Body of pancreas (tissue), 4 donors: ENCODE data around the gene RER1. TPM values are rescaled to one million over a fixed set of nuclear protein-coding genes. Genes with fewer than 3 reads are reported as not detected.

Experiments
- ATAC-seq: fragments of 150-250 bp; one replicate; pipeline ENCODE4 v1.9.1; 2016
- DNase-seq, 4 donors: peaks; one replicate each; pipeline ENCODE4 v3.0.0-alpha.2; 2019
- H3K27ac ChIP-seq, 4 donors: fragments of 200-600 bp; sonication (generic); 1 replicate in 3 of 4; 2 replicates in 1 of 4; pipeline versions ENCODE4 v1.5.1 to v1.6.1; 2016 to 2019; ENCODE audit warnings: mild to moderate bottlenecking in 1 of 4, mixed read lengths in 1 of 4, moderate library complexity in 1 of 4
- H3K27me3 ChIP-seq, 2 donors: fragments of 200-600 bp; sonication (generic); one replicate each; pipeline ENCODE4 v1.6.0; 2016; ENCODE audit warnings: mild to moderate bottlenecking in 1 of 2
- H3K36me3 ChIP-seq, 2 donors: fragments of 200-600 bp; sonication (generic); replicated peaks in 1 of 2; 2 replicates each; pipeline ENCODE4 v1.5.1; 2016; ENCODE audit warnings: low read depth in 2 of 2; ENCODE audit not compliant: insufficient read depth in 1 of 2
- H3K4me1 ChIP-seq: fragments of 200-600 bp; sonication (generic); one replicate; pipeline ENCODE4 v1.6.0; 2016
- H3K4me3 ChIP-seq, 2 donors: fragments of 200-600 bp; sonication (generic); 1 replicate in 1 of 2; 2 replicates in 1 of 2; pipeline ENCODE4 v1.5.1; 2016 to 2019
- H3K9me3 ChIP-seq, 3 donors: fragments of 200-600 bp; sonication (generic); 1 replicate in 2 of 3; 2 replicates in 1 of 3; pipeline ENCODE4 v1.5.1; 2016
- CTCF ChIP-seq, 7 experiments: fragments of 450-650 bp in 4 of 7; fragments of 200-600 bp in 3 of 7; sonication (generic) in 3 of 7; IDR thresholded peaks; one replicate each; pipeline ENCODE4 v1.5.1; 2016 to 2019; ENCODE audit warnings: antibody characterized with exemption in 7 of 7
- POLR2A ChIP-seq, 3 donors: fragments of 450-650 bp; IDR thresholded peaks; one replicate each; pipeline ENCODE4 v1.6.1; 2016; ENCODE audit warnings: antibody characterized with exemption in 3 of 3, mild to moderate bottlenecking in 2 of 3
- WGBS, 2 donors: methylation state at CpG; one replicate each; pipeline ENCODE4 v1.1.5; 2017; 5-methylcytosine and 5-hydroxymethylcytosine counted together
- intact Hi-C: fragments of 100-400 bp; cut with DNase I; formaldehyde crosslinking; loops from one replicate; pipeline ENCODE4 v1.15.1; 2023
- total RNA-seq, 2 donors: library from RNA; depleted of rRNA; stranded (reverse); fragments of >200 nt; gene quantifications; one replicate each; pipeline ENCODE4 v1.1.0, GENCODE V29; 2016

RER1 gene
- total RNA-seq, 2 donors from 2014 or later = 50.3 to 57.7 TPM

GRCh38 chr1:2427051-2427450, 35.4 kb downstream of the RER1 start:
- Histone ChIP-seq H3K36me3 (no peaks in the 10 kb centered on the region), H3K27me3 (no peaks in the 10 kb centered on the region), H3K27ac (no peak overlapping the region), H3K4me1 (no peaks in the 10 kb centered on the region), H3K9me3 (peaks cover 0 to 7% (median 0%) of the 10 kb centered on the region in 3 donors), H3K4me3 (no peak overlapping the region)
- ATAC-seq (no peak), DNase-seq (no peak)
- intact Hi-C loops = no loop called here
- TF ChIP-seq CTCF (IDR thresholded peaks at IDR 0.05) (no peak), POLR2A (IDR thresholded peaks at IDR 0.05) (no peak)
- WGBS, 2 donors = 60 to 63% methylated on average over 1 to 17 of the region's 18 CpGs

DNA sequence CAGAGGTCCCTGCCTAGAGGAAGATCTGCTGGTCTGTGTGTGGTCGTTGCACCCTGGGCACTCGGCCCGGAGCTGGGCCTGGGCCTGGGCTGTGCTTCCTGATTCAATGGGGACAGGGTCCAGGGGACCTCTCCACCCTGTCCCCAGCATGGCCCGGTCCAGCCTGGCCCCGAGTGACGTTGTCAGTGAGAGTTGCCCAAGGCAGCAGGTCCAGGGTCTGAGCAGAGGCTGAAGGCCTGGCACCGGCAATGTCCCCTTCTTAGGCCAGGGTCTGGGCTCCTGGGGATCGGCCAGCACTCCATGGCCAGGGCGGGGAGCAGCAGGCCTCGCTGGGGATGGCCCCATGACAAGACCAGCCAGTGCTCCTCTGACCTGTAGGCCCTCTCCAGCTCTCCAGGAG, 36.3 kb downstream of the RER1 start:
- DNase-seq (no peak), ATAC-seq (no peak)
- WGBS, 2 donors = 73 to 81% methylated on average over 5 to 10 of the region's 10 CpGs
- TF ChIP-seq POLR2A (IDR thresholded peaks at IDR 0.05) (no peak), CTCF (IDR thresholded peaks at IDR 0.05) (no peak)
- H3K36me3 ChIP-seq = no peaks in the 10 kb centered on the region
- no peaks in the 10 kb centered on the region for H3K27me3 ChIP-seq
- no peaks in the 10 kb centered on the region for H3K4me1 ChIP-seq
- no peak overlapping the region for H3K27ac ChIP-seq
- peaks cover 0 to 7% (median 0%) of the 10 kb centered on the region in 3 donors for H3K9me3 ChIP-seq
- intact Hi-C loops = no loop called here
- no peak overlapping the region for H3K4me3 ChIP-seq

GRCh38 chr1:2428490-2428889, 36.8 kb downstream of the RER1 start:
- TF ChIP-seq CTCF (IDR thresholded peaks at IDR 0.05) (no peak), POLR2A (IDR thresholded peaks at IDR 0.05) (no peak)
- 89% methylated on average over 28 of the region's 28 CpGs; no CpG with 5 or more reads in 1 of the 2 donors for WGBS, 2 donors
- intact Hi-C loops = no loop called here
- Histone ChIP-seq H3K4me3 (no peak overlapping the region), H3K4me1 (no peaks in the 10 kb centered on the region), H3K9me3 (peaks cover 0 to 2% (median 0%) of the 10 kb centered on the region in 3 donors), H3K27me3 (no peaks in the 10 kb centered on the region), H3K27ac (no peak overlapping the region), H3K36me3 (no peaks in the 10 kb centered on the region)
- DNase-seq = no peak
- no peak for ATAC-seq

- no peaks in the 10 kb centered on the region for H3K4me1 ChIP-seq
- DNase-seq = no peak
- no peaks in the 10 kb centered on the region for H3K9me3 ChIP-seq
- no peak overlapping the region for H3K27ac ChIP-seq
- no peaks in the 10 kb centered on the region for H3K27me3 ChIP-seq
- ATAC-seq = no peak
- intact Hi-C loops = no loop called here
- H3K4me3 ChIP-seq = no peak overlapping the region
- no peaks in the 10 kb centered on the region for H3K36me3 ChIP-seq
- TF ChIP-seq CTCF (IDR thresholded peaks at IDR 0.05) (no peak), POLR2A (IDR thresholded peaks at IDR 0.05) (no peak)
- 72 to 76% methylated on average over 3 to 20 of the region's 20 CpGs for WGBS, 2 donors
Measured at GRCh38 chr1:2429780-2430591, 38.3 kb downstream of the RER1 start.

- ATAC-seq = no peak
- intact Hi-C loops = no loop called here
- no peak overlapping the region for H3K4me3 ChIP-seq
- H3K27me3 ChIP-seq = no peaks in the 10 kb centered on the region
- H3K4me1 ChIP-seq = no peaks in the 10 kb centered on the region
- DNase-seq = no peak
- H3K9me3 ChIP-seq = no peaks in the 10 kb centered on the region
- H3K36me3 ChIP-seq = no peaks in the 10 kb centered on the region
- no peak overlapping the region for H3K27ac ChIP-seq
- WGBS, 2 donors = 63% methylated on average over 10 of the region's 10 CpGs; no CpG with 5 or more reads in 1 of the 2 donors
- TF ChIP-seq CTCF (IDR thresholded peaks at IDR 0.05) = no peak
- no peak for TF ChIP-seq POLR2A (IDR thresholded peaks at IDR 0.05)
Measured at GRCh38 chr1:2430592-2430973, 38.9 kb downstream of the RER1 start.
